Erythroblast (primary cell): ENCODE data around the gene SMOC1.

ENCODE experiments used
- GATA1 ChIP-seq: IDR thresholded peaks from 2 replicates; pipeline ENCODE4 v1.6.1; 2011; ENCODE audit warnings: low read depth, mild to moderate bottlenecking, control low read depth, low read length, moderate library complexity
- POLR2A ChIP-seq: IDR thresholded peaks from 2 replicates; pipeline ENCODE4 v1.6.1; 2011; ENCODE audit warnings: mild to moderate bottlenecking, low read length

- TF ChIP-seq POLR2A (no peak), GATA1 (no peak)
Measured at GRCh38 chr14:69992564-69992963, 113.3 kb downstream of the SMOC1 start.
